HG03521 (cell line): ENCODE results near the gene EIF4ENIF1.
A peak's percentile ranks its signal among the peaks of the same experiment; 100 is the strongest.
"Not testable (repeated sequence)": the region's sequence is repeated elsewhere in the genome, so short reads cannot be mapped to it uniquely, and the experiment has no call there.

ENCODE experiments used
- ATAC-seq: cut with Tn5 transposase; IDR thresholded peaks from one replicate; pipeline ENCODE4 v1.9.1; 2021; ENCODE audit warnings: mild to moderate bottlenecking, moderate library complexity; ENCODE audit not compliant: unreplicated experiment

Gene EIF4ENIF1

GRCh38 chr22:31493355-31493754, 3.7 kb upstream of the EIF4ENIF1 start:
- not testable (repeated sequence) for ATAC-seq

GRCh38 chr22:31492151-31492550, 2.5 kb upstream of the EIF4ENIF1 start:
- no peak for ATAC-seq

- ATAC-seq: no peak
Observed at GRCh38 chr22:31491218-31491962, 1.7 kb upstream of the EIF4ENIF1 start.

- peak; percentile 41 for ATAC-seq
Observed at GRCh38 chr22:31490496-31490925, 869 bp upstream of the EIF4ENIF1 start.

GRCh38 chr22:31488988-31489617, 539 bp downstream of the EIF4ENIF1 start:
- ATAC-seq: peak; percentile 9

- no peak for ATAC-seq
Observed at GRCh38 chr22:31488346-31488883, 1.2 kb downstream of the EIF4ENIF1 start.

- ATAC-seq: no peak
Observed at GRCh38 chr22:31486951-31487350, 2.7 kb downstream of the EIF4ENIF1 start.

- ATAC-seq: not testable (repeated sequence)
Observed at GRCh38 chr22:31486369-31486768, 3.3 kb downstream of the EIF4ENIF1 start.

GRCh38 chr22:31482470-31482869, 7.2 kb downstream of the EIF4ENIF1 start:
- not testable (repeated sequence) for ATAC-seq

GRCh38 chr22:31481129-31481528, 8.5 kb downstream of the EIF4ENIF1 start:
- ATAC-seq: no peak

- no peak for ATAC-seq
Observed at GRCh38 chr22:31477329-31477728, 12.3 kb downstream of the EIF4ENIF1 start.

GRCh38 chr22:31475800-31476199, 13.8 kb downstream of the EIF4ENIF1 start:
- no peak for ATAC-seq

- no peak for ATAC-seq
Observed at GRCh38 chr22:31474743-31475142, 14.9 kb downstream of the EIF4ENIF1 start.

GRCh38 chr22:31465307-31465706, 24.3 kb downstream of the EIF4ENIF1 start:
- no peak for ATAC-seq

- ATAC-seq: no peak
Observed at GRCh38 chr22:31461699-31462098, 27.9 kb downstream of the EIF4ENIF1 start.

- ATAC-seq: no peak
Observed at GRCh38 chr22:31451709-31452571, 37.7 kb downstream of the EIF4ENIF1 start.

GRCh38 chr22:31449506-31449905, 40.1 kb downstream of the EIF4ENIF1 start:
- no peak for ATAC-seq

GRCh38 chr22:31448382-31448781, 41.3 kb downstream of the EIF4ENIF1 start:
- ATAC-seq: no peak

GRCh38 chr22:31447337-31447736, 42.3 kb downstream of the EIF4ENIF1 start:
- ATAC-seq: no peak

GRCh38 chr22:31446767-31447166, 42.9 kb downstream of the EIF4ENIF1 start:
- no peak for ATAC-seq

GRCh38 chr22:31446208-31446607, 43.4 kb downstream of the EIF4ENIF1 start:
- ATAC-seq: no peak
